Colonic mucosa (tissue), 4 donors: Measurements from ENCODE around the gene MYMK. TPM values are rescaled to one million over a fixed set of nuclear protein-coding genes. Genes with fewer than 3 reads are reported as not detected.

Experiments used
- DNase-seq: peaks from one replicate; pipeline ENCODE4 v3.0.0-alpha.2; 2020
- H3K27ac ChIP-seq: fragments of 200-600 bp; one replicate; pipeline ENCODE4 v1.8.0; 2021
- H3K27me3 ChIP-seq: fragments of 200-600 bp; one replicate; pipeline ENCODE4 v1.8.0; 2021
- H3K36me3 ChIP-seq: fragments of 200-600 bp; one replicate; pipeline ENCODE4 v1.8.0; 2021
- H3K4me1 ChIP-seq: fragments of 200-600 bp; one replicate; pipeline ENCODE4 v1.8.0; 2021; ENCODE audit warnings: mild to moderate bottlenecking
- H3K4me3 ChIP-seq: fragments of 200-600 bp; one replicate; pipeline ENCODE4 v1.8.0; 2021
- H3K9ac ChIP-seq, 2 donors: one replicate each; pipeline ENCODE4 v1.7.0; 2013; ENCODE audit warnings: control low read depth in 2 of 2, low read depth in 2 of 2, low read length in 2 of 2
- H3K9me3 ChIP-seq: fragments of 200-600 bp; one replicate; pipeline ENCODE4 v1.8.0; 2021
- CTCF ChIP-seq: fragments of 200-600 bp; IDR thresholded peaks from one replicate; pipeline ENCODE4 v1.8.0; 2022; ENCODE audit warnings: antibody characterized with exemption, mild to moderate bottlenecking
- intact Hi-C: fragments of 100-400 bp; cut with DNase I; formaldehyde crosslinking; loops from one replicate; pipeline ENCODE4 v1.14.1; 2022
- total RNA-seq, 2 donors: library from RNA; stranded (reverse); fragmentation: NEBNext Ultra II Directional in 1 of 2; extraction: Animal tissue kit (Norgen Biotek cat#: 25700) in 1 of 2; gene quantifications; one replicate each; pipeline ENCODE4 v1.2.1, GENCODE V29; 2021
- donor health status: healthy.
- donor health status: DM: no; HTN: no; CAD: no.
- donor health status: DM: no; HTN: no; CAD: no.

MYMK gene
- total RNA-seq, 2 donors from 2014 or later, result not detected

- H3K27me3 ChIP-seq, result no peaks in the 10 kb centered on the region
- DNase-seq, result no peak
- TF ChIP-seq CTCF, result no peak
- intact Hi-C loops, result no loop called here
- H3K4me3 ChIP-seq, result no peak overlapping the region
- no peaks in the 10 kb centered on the region for H3K9me3 ChIP-seq
- H3K9ac ChIP-seq, result no peak overlapping the region
- H3K36me3 ChIP-seq, result no peaks in the 10 kb centered on the region
- no peak overlapping the region for H3K27ac ChIP-seq
- peaks cover 2% of the 10 kb centered on the region for H3K4me1 ChIP-seq
These were observed 30.0 kb downstream of the MYMK start for GRCh38 chr9:133494636-133495326.

- Histone ChIP-seq H3K36me3 (no peaks in the 10 kb centered on the region), H3K9me3 (no peaks in the 10 kb centered on the region), H3K9ac (no peak overlapping the region), H3K4me1 (no peaks in the 10 kb centered on the region), H3K27ac (no peak overlapping the region), H3K4me3 (no peak overlapping the region), H3K27me3 (no peaks in the 10 kb centered on the region)
- TF ChIP-seq CTCF, result no peak
- no peak for DNase-seq
- intact Hi-C loops, result no loop called here
These were observed 30.8 kb downstream of the MYMK start for GRCh38 chr9:133493845-133494540.

- Histone ChIP-seq H3K36me3 (no peaks in the 10 kb centered on the region), H3K9ac (no peak overlapping the region), H3K27me3 (no peaks in the 10 kb centered on the region), H3K9me3 (no peaks in the 10 kb centered on the region), H3K4me1 (no peaks in the 10 kb centered on the region), H3K4me3 (no peak overlapping the region), H3K27ac (no peak overlapping the region)
- intact Hi-C loops, result no loop called here
- TF ChIP-seq CTCF, result no peak
- DNase-seq, result no peak
These were observed 31.3 kb downstream of the MYMK start for GRCh38 chr9:133493428-133493827.

- Histone ChIP-seq H3K27ac (no peak overlapping the region), H3K27me3 (no peaks in the 10 kb centered on the region), H3K4me1 (no peaks in the 10 kb centered on the region), H3K4me3 (no peak overlapping the region), H3K36me3 (no peaks in the 10 kb centered on the region), H3K9ac (no peak overlapping the region), H3K9me3 (no peaks in the 10 kb centered on the region)
- no peak for DNase-seq
- TF ChIP-seq CTCF, result no peak
- intact Hi-C loops, result no loop called here
These were observed 32.4 kb downstream of the MYMK start for GRCh38 chr9:133492061-133493021.

GRCh38 chr9:133491656-133491925 lies 33.2 kb downstream of the MYMK start:
- H3K9ac ChIP-seq, result no peak overlapping the region
- H3K9me3 ChIP-seq, result no peaks in the 10 kb centered on the region
- H3K36me3 ChIP-seq, result no peaks in the 10 kb centered on the region
- H3K4me3 ChIP-seq, result no peak overlapping the region
- TF ChIP-seq CTCF, result no peak
- no peaks in the 10 kb centered on the region for H3K27me3 ChIP-seq
- intact Hi-C loops, result no loop called here
- no peaks in the 10 kb centered on the region for H3K4me1 ChIP-seq
- H3K27ac ChIP-seq, result no peak overlapping the region
- no peak for DNase-seq
